Activated CD4-positive, alpha-beta T cell treated with anti-CD3 and anti-CD28 coated beads, Interleukin-2, amount 50 U/mL, for 48 hours (primary cell): ENCODE measurements around the gene HIPK4.
"Not testable (repeated sequence)": the region's sequence is repeated elsewhere in the genome, so short reads cannot be mapped to it uniquely, and the experiment has no call there.

Experiments used
- DNase-seq, 2 experiments: peaks; one replicate each; pipeline ENCODE4 v3.0.0-alpha.2; 2020

The HIPK4 gene

DNA sequence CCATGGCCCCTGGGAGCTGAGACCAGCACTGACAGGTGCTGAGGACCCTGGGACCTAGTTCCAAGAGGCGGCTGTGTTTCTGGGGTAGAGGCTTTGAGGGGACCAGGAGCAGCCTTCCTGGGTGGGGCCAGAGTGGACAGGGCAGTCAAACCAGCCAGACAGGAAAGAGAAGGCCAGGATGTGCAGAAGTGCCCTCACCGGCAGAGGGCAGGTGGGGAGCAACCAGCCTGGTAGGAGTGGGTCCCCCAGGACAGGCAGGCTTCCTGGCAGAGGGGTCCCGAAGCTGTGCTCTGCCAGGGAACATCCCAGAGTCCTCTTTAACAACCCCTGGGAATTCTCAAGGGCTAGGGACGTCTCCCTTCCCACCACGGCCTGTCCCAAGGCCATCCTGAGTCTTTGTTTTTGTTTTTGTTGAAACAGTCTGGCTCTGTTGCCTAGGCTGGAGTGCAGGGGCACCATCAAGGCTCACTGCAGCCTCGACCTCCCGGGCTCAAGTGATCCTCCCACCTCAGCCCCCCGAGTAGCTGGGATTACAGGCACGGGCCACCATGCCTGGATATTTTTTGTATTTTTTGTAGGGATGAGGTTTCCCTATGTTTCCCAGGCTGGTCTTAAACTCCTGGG lies 3.0 kb upstream of the HIPK4 start:
- no peak for DNase-seq

- no peak for DNase-seq
Measured at GRCh38 chr19:40392123-40392522, 2.1 kb upstream of the HIPK4 start.

GRCh38 chr19:40389404-40390083 lies 437 bp downstream of the HIPK4 start:
- DNase-seq = no peak

DNA sequence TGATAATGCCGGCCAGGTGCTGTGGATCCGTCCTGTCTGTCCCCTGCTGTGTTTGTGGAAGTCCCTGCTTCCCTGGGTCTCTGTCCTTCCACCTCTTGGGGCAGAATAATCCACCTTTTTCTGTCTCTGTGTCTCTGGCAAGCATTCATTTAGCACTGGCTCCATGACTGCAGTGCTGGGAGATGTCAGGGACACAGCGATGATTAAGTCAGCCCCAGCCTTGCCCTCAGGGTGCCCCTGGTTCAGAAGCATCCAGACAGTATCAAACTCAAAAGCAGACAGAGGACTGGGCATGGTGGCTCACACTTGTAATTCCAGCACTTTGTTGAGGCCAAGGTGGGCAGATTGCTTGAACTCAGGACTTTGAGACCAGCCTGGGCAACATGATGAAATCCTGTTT lies 1.5 kb downstream of the HIPK4 start:
- no peak for DNase-seq

- DNase-seq = no peak
Measured at GRCh38 chr19:40387155-40387554, 2.8 kb downstream of the HIPK4 start.

- DNase-seq = no peak
Measured at GRCh38 chr19:40383668-40384248, 6.2 kb downstream of the HIPK4 start.

- no peak for DNase-seq
Measured at GRCh38 chr19:40381321-40381720, 8.7 kb downstream of the HIPK4 start.

GRCh38 chr19:40380199-40381037 lies 9.6 kb downstream of the HIPK4 start:
- DNase-seq = no peak

DNA sequence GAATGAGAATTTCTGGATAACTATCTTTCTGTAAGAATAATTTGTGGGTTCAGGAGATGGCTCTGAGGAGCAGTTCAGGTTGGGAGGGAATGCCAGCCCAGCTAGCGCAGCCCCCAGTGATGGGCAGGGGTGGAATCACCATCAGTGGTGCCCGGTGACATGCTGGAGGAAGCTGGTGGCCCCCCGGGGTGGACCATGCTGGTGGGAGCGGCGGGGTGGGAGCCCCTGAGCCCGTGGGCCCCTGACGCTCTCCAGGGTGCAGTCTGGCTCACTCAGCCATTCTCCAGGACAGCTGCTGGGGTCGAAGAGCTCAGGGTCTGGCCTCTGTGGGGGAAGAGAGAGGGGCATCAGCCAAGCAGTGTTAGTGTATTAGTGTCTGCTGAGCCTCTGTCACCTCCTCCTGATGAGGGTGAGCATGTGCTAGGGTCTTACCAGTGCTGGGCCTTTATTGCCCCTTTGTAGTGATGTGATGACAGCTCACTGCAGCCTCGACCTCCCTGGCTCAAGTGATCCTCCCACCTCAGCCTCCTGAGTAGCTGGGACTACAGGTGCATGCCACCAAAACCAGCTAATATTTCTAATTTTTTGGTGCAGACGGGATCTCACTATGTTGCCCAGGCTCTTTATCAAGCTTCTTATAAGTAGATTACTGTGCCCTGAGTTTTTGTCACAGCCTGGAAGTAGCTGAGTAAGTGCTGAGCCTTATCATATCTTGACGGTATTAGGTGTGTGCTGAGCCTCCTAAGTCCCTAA lies 10.4 kb downstream of the HIPK4 start:
- DNase-seq = no peak

- no peak for DNase-seq
Measured at GRCh38 chr19:40378509-40378908, 11.5 kb downstream of the HIPK4 start.

GRCh38 chr19:40377876-40378385 lies 12.1 kb downstream of the HIPK4 start:
- DNase-seq = no peak

DNA sequence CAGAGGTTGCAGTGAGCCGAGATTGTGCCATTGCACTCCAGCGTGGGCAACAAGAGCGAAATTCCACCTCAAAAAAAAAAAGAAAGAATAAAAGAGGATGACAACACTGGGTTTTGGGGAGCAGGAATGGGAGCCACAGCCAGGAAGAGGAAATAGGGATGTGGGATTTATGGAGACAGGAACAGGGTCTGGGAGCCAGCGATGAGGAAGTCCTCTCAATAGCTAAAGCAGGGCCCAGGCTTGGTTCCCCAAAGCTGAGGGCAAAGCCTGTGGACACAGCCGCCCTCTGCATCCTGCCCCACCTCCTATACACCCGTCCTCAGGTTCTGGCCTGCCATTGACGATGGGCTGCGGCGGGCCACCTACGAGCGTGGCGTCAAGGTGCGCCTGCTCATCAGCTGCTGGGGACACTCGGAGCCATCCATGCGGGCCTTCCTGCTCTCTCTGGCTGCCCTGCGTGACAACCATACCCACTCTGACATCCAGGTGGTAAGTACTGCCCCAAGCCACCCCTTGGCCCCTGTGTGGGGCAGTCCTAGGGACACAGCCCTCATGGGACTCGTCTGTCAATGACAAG lies 13.6 kb downstream of the HIPK4 start:
- no peak for DNase-seq

GRCh38 chr19:40374084-40374483 lies 15.9 kb downstream of the HIPK4 start:
- DNase-seq = no peak

- no peak for DNase-seq
Measured at GRCh38 chr19:40371802-40372122, 18.2 kb downstream of the HIPK4 start.

DNA sequence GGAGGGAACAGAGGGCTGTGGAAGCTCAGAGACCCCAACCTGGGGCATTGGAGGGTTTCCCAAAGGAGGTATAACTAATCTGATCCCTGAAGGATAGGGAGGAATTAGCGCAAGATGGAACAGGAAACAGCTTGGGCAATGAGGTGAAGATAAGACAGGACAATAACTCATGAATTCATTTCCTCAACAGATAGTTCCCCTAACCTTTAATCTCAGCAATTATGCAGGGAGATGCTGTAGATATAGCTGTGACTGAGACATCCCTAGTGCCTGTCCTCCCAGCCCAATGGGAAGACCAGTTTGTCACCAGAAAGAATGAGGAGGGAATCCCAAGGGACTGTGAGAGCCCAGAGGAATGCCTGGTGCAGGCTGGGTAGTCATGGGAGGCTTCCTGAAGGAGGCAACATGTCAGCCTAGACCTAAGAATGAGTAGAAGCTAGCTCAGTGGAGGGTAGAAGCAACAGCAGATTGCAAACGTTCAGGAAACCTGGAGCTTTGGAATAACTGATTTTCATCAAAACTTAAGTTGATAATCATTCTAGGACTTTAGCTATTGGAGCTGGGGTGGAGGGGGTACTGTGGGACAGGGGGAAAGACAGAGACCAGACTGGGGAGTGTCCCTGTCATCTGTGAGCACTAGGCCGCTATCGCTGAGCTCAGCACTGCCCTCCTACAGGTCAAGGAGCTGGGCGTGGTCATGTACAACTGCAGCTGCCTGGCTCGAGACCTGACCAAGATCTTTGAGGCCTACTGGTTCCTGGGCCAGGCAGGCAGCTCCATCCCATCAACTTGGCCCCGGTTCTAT lies 18.8 kb downstream of the HIPK4 start:
- DNase-seq = no peak

- DNase-seq = not testable (repeated sequence)
Measured at GRCh38 chr19:40370253-40370652, 19.7 kb downstream of the HIPK4 start.

DNA sequence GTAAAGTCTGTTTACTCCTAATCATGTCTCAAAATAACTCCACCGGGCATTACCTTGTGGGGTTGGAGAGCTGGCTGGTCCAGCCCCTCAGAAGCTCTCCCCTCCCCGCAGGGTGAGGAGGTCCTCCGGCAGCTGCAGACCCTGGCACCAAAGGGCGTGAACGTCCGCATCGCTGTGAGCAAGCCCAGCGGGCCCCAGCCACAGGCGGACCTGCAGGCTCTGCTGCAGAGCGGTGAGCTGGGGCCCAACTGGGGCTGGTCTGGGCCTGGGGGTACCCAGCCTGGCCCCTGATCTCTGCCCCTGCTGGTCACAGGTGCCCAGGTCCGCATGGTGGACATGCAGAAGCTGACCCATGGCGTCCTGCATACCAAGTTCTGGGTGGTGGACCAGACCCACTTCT lies 20.2 kb downstream of the HIPK4 start:
- no peak for DNase-seq

DNA sequence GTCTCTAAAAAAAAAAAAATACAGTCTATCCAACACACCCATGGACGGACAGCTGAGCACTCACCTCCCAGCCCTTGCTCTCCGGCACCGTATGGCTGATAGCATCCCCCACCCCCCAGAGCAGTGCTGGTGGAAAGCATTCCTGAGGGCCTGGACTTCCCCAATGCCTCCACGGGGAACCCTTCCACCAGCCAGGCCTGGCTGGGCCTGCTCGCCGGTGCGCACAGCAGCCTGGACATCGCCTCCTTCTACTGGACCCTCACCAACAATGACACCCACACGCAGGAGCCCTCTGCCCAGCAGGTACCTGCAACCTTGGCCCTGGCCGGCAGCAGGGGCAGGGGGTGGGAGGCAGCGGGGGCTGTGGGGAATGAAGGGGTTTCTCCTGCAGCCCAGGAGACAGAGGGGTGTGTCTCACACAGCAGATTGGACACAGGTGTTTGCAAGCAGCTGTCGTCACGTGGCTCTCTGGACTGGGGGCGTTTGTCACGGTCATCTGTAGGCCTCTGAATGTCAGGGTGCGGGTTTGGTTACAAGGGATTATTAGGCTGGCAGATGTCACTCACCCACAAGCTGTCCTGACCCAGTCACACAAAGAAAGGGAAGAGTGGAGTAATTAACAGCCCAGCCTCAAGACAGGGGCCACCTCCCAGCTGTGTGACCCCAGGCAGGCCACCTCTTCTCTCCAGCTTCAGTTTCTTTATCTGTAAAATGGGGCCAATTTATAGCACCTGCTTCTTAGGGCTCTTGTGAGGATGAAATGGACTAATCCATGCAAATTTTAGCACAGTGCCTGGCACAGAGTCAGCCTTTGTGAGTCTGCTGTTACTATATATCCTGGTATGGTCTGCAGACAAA lies 22.2 kb downstream of the HIPK4 start:
- no peak for DNase-seq

DNA sequence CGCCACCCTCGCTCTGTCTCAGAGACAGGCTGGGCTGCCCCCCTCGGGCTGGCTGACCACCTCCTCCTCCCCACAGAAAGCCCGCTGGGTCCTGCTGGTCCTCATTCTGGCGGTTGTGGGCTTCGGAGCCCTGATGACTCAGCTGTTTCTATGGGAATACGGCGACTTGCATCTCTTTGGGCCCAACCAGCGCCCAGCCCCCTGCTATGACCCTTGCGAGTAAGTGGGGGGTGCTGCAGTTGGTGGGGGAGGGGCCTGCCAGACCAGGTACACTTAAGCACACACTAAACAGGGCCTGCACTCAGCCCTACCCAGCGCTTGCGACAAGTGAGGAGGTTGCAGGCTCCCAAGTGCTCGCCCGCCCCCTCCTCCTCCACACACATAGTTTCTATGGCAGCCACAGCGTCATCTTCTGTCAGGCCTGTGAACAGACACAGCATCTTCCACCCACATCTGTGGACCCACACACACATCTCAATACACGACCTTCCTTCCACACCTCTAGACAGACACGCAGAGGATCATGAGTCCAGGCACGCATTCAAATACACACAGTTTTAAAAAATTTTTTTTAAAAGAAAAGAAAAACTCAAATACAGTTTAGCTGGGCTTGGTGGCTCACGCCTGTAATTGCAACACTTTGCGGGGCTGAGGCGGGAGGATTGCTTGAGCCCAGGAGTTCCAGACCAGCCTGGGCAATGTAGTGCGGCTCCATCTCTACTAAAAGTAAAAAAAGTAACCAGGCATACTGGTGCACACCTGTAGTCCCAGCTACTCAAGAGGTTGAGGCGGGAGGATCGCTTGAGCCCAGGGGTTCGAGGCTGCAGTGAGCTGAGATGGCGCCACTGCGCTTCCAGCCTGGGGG lies 23.1 kb downstream of the HIPK4 start:
- no peak for DNase-seq
